GM12873 (cell line): Measurements from ENCODE around the gene CD38.

Source experiments
- TF ChIP-seq, protein P1 (sequence below): IDR thresholded peaks from 2 replicates; pipeline ENCODE4 v1.5.1; 2012; ENCODE audit warnings: low read depth, mild to moderate bottlenecking, moderate library complexity, low read length, control low read depth; ENCODE audit not compliant: insufficient read depth; ENCODE audit errors: missing control alignments

The CD38 gene

DNA sequence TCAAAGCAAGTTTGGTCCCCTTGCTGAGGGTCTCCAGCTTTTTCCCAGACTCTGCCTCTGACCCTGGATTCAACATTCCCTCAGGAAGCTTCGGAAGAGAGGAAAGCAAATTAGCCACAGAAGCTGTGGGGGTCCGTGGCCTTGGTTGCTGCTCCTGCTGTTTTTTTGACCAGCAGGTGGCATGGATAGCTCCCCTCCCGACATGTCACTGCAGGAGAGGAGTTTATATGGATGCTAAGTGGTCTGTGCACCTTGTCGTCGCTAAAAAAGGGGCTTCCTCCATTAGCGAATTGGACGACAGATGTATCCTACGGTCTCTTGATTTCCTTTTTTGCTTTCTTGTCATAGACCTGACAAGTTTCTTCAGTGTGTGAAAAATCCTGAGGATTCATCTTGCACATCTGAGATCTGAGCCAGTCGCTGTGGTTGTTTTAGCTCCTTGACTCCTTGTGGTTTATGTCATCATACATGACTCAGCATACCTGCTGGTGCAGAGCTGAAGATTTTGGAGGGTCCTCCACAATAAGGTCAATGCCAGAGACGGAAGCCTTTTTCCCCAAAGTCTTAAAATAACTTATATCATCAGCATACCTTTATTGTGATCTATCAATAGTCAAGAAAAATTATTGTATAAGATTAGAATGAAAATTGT is 70.2 kb downstream of the CD38 start:
- TF ChIP-seq, protein P1, sequence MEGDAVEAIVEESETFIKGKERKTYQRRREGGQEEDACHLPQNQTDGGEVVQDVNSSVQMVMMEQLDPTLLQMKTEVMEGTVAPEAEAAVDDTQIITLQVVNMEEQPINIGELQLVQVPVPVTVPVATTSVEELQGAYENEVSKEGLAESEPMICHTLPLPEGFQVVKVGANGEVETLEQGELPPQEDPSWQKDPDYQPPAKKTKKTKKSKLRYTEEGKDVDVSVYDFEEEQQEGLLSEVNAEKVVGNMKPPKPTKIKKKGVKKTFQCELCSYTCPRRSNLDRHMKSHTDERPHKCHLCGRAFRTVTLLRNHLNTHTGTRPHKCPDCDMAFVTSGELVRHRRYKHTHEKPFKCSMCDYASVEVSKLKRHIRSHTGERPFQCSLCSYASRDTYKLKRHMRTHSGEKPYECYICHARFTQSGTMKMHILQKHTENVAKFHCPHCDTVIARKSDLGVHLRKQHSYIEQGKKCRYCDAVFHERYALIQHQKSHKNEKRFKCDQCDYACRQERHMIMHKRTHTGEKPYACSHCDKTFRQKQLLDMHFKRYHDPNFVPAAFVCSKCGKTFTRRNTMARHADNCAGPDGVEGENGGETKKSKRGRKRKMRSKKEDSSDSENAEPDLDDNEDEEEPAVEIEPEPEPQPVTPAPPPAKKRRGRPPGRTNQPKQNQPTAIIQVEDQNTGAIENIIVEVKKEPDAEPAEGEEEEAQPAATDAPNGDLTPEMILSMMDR = no peak

DNA sequence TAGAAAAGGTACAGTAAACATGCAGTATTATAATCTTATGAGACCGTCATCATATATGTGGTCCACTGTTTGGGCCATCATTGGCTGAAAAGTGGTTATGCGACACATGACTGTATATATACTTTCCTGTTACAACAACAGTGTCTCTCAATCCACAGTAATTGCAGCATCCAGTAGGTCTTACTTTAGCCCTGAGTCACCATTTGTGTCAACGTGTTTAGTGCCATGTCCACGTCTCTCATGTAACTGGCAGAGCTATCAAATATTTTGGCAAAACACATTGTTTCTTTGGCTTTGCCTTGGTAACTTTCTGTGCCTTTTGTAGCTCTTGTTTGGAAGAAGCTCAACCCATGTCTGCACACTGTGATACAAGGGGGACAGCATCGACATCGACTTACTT is 73.8 kb downstream of the CD38 start:
- TF ChIP-seq, protein P1 = no peak

DNA sequence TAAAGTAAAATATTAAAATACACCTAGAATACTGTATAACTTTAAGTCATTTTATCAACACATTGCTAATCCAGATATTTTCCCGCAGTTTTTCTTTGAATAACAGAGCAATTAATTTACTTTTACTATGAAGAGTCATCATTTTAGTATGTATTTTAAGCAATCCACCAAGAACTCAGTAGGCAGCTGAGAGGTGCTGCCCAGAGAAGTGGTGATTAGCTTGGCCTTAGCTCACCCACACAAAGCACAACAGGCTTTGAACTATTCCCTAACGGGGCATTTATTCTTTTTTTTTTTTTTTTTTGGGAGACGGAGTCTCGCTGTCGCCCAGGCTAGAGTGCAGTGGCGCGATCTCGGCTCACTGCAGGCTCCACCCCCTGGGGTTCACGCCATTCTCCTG is 74.4 kb downstream of the CD38 start:
- TF ChIP-seq, protein P1 = no peak

DNA sequence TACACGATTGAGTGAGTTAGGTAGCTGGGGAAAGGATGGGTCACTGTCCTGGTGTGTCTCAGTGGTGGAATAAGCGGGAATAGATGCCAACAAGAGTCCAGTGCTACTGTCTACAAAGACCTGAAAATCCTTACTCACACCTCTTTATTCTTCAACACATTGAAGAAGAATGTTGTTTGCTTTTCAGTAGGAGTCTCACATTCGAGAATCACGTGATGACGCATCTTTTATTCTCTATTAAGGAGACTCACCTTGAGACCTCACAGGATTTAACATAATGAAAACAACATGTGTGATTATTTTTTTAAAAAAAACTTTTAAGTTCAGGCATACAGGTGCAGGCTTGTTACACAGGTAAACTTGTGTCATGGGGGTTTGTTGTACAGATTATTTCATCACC is 75.2 kb downstream of the CD38 start:
- TF ChIP-seq, protein P1 = no peak

DNA sequence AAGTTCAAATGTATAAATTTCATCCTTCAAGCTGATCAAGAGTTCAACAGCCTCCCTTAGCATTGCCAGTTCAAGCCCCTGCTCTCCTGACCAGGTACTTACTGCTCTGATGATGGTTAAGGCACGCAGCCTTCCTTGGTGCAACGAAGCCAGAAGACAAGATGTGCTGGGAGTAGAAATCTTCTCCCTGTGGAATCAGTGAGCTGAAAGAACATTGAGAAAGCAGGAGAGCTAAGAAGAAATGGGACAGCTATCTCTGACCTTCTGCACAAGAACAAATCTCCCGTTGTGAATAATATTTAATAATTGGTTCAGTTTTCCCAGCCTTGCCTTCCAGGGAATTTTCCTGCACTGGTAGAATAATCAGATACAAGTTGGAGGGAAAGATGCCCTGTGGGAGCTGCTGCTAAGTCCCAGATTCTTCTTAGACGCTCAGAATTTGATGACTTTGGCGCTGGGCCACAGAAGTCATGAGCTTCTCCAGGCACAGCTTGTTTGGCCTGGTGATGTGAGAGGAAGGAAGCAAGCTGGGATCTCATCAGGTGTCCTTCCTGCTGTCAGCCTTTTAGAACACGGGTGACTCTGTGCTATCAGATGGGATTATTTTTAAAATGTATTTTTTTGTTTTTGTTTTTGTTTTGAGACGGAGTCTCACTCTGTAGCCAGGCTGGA is 77.8 kb downstream of the CD38 start:
- TF ChIP-seq, protein P1 = no peak

DNA sequence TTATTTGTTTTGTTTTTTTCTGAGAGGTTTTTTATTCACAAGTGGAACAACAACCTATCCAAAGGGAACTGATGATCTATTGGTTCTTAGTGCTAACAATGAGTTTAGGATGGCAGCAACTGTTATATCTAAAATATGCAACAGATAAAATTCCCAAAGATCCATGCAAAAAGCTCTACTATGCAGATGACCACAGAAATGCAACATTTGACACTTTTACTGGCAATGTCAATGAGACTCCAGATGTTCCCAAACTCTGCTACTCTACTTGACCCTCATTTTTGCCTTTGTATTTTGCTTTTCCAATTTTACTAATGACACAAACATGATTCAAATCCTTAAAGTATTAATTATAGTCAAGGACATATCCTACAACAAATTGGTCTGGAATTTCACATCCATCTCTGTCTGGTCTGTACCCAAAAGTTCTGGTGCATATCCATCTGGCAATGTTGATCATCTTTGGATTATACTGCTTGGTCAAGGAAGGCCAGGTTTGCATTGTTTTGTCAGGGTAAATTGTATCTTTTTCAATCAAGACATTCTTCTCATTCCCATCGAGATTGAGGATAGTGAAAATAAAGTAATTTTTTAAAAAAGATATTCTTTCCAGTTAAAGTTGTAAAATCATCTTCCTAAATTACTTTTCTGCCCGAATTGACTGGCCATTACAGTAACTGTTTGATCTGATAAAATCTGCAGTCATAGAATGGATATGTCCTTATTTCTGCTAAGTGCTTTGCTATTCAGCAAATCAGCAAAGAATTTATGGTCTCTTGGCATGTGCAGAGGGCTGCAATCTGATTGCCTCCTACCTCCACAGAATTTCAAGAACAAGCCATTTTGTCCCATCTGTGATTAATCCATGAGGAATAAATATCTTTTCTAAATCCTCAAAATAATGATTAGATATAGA is 86.8 kb downstream of the CD38 start:
- TF ChIP-seq, protein P1 = no peak

DNA sequence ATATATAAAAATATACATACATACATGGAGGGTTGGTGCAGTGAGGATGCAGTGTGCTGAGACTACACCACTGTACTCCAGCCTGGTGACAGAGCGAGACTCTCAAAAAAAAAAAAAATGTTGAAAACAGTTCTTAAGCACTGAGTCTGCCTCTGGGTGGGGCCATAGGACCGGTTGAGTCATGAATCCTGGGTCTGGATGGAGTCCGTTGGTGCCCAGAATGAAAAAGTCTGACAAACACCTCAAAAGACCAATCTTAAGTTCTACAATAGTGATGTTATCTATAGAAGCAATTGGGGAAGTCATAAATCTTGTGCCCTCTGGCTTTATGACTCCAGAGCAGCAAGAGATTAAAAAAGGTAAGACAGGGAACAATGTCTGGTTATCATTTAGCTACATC is 90.0 kb downstream of the CD38 start:
- TF ChIP-seq, protein P1 = no peak
